Cardiac fibroblast (primary cell): ENCODE results near the gene CORO2B.

ENCODE experiments used
- DNase-seq, 2 donors: peaks; one replicate each; pipeline versions ENCODE4 v3.0.0 to v3.0.0-alpha.2; 2010; ENCODE audit warnings: low read depth in 2 of 2
- H3K4me3 ChIP-seq, 2 donors: replicated peaks in 1 of 2; 1 replicate in 1 of 2; 2 replicates in 1 of 2; pipeline ENCODE4 v1.5.1; 2011; ENCODE audit warnings: low read depth in 2 of 2, low read length in 2 of 2, mild to moderate bottlenecking in 2 of 2, moderate library complexity in 1 of 2
- CTCF ChIP-seq: IDR thresholded peaks from one replicate; pipeline ENCODE4 v1.5.1; 2011; ENCODE audit warnings: low read depth, mild to moderate bottlenecking, low read length, inconsistent platforms

Gene CORO2B

GRCh38 chr15:68614286-68615035 is 35.7 kb downstream of the CORO2B start:
- no peak overlapping the region for H3K4me3 ChIP-seq
- DNase-seq, result peak; percentile 39 to 45
- TF ChIP-seq CTCF, result no peak

- no peak overlapping the region for H3K4me3 ChIP-seq
- TF ChIP-seq CTCF, result no peak
- DNase-seq, result no peak
Observed at GRCh38 chr15:68615301-68615700, 36.5 kb downstream of the CORO2B start.

GRCh38 chr15:68615811-68616210 is 37.0 kb downstream of the CORO2B start:
- no peak overlapping the region for H3K4me3 ChIP-seq
- no peak for TF ChIP-seq CTCF
- no peak for DNase-seq

- DNase-seq, result no peak
- no peak for TF ChIP-seq CTCF
- H3K4me3 ChIP-seq, result no peak overlapping the region
Observed at GRCh38 chr15:68616397-68616796, 37.6 kb downstream of the CORO2B start.

- H3K4me3 ChIP-seq, result no peak overlapping the region
- no peak for TF ChIP-seq CTCF
- peak in 1 of 2 donors; percentile 43 for DNase-seq
Observed at GRCh38 chr15:68617001-68617400, 38.2 kb downstream of the CORO2B start.

- DNase-seq, result no peak
- no peak overlapping the region for H3K4me3 ChIP-seq
- TF ChIP-seq CTCF, result no peak
Observed at GRCh38 chr15:68617777-68618176, 39.0 kb downstream of the CORO2B start.

- peak; percentile 63 to 67 for DNase-seq
- no peak for TF ChIP-seq CTCF
- no peak overlapping the region for H3K4me3 ChIP-seq
Observed at GRCh38 chr15:68618394-68618793, 39.6 kb downstream of the CORO2B start.
